ENCODE results near the gene GRPEL1. TPM values are rescaled to one million over a fixed set of nuclear protein-coding genes. Genes with fewer than 3 reads are reported as not detected.

GRPEL1 gene
- total RNA-seq, 1 donor from 2014 or later = 67.4 TPM

DNA sequence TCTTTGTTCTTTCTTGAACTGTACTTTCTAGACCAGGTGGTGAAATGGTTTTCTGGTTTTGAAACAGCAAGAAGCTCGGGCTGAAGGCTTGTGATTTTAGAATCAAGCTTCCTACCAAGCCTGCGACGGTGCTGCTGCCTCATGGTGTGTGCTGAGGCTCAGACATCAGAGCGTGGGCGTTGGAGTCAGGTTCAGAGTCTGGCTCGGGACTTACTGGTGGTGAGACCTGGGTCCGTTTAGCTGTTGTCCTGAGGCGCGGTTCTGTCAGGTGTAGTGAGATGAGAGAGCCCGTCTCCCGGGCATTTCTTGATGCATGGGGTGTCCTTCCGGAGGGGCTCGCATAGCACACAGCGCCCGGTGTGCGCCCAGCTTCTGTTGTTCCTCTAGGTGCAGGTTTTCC, 44.4 kb downstream of the GRPEL1 start:
- Histone ChIP-seq H3K4me3 (ENCODE audit: low read depth, low read length) (no peak overlapping the region), H3K27me3 (ENCODE audit: control insufficient read depth, insufficient read depth, low read length) (no peaks in the 10 kb centered on the region), H3K36me3 (ENCODE audit: control insufficient read depth, insufficient read depth, low read length) (peaks cover 33% of the 10 kb centered on the region)
- TF ChIP-seq, protein P1, sequence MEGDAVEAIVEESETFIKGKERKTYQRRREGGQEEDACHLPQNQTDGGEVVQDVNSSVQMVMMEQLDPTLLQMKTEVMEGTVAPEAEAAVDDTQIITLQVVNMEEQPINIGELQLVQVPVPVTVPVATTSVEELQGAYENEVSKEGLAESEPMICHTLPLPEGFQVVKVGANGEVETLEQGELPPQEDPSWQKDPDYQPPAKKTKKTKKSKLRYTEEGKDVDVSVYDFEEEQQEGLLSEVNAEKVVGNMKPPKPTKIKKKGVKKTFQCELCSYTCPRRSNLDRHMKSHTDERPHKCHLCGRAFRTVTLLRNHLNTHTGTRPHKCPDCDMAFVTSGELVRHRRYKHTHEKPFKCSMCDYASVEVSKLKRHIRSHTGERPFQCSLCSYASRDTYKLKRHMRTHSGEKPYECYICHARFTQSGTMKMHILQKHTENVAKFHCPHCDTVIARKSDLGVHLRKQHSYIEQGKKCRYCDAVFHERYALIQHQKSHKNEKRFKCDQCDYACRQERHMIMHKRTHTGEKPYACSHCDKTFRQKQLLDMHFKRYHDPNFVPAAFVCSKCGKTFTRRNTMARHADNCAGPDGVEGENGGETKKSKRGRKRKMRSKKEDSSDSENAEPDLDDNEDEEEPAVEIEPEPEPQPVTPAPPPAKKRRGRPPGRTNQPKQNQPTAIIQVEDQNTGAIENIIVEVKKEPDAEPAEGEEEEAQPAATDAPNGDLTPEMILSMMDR (IDR thresholded peaks at IDR 0.05; ENCODE audit: insufficient read depth, low read length, severe bottlenecking) = no peak
- DNase-seq (ENCODE audit: low read depth) (no peak), FAIRE-seq (no peak)

DNA sequence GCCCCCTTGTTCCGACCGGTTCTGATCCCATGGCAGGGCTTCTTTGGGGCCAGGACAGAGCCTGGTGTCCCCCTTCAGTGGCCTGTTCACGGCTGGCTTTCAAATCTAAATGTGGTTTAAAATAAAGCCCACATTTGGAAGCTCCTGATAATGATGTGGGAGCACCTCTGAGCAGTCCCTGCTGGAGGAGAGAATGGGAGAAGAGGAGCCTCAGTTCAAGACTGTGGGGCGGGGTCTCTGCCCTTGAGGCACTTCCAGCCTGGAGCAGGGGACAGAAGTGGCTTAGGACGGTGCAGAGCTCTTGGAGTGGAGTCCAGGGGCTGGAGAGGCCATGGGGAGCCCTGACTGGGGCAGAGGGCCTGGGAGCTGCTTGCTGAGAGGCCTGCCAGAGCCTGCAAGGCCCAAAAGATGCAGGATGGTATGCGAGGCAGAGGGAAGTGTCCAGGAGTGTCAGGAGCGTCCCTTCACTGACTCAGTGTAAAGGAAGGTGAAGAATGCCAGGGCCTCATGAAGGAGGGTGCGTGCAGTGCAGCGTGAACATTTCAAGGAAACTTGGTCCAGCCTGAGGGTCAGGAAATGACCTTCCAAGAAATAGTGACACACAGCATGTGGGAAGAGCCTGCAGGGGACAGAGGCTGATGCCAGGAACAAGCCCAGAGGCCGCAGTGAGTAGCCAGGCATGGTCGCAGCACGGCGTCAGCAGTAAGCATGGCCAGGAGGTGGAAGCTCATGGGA, 45.8 kb downstream of the GRPEL1 start:
- no peak overlapping the region for H3K4me3 ChIP-seq (ENCODE audit: low read depth, low read length)
- H3K27me3 ChIP-seq (ENCODE audit: control insufficient read depth, insufficient read depth, low read length) = no peaks in the 10 kb centered on the region
- TF ChIP-seq, protein P1 (IDR thresholded peaks at IDR 0.05; ENCODE audit: insufficient read depth, low read length, severe bottlenecking) = no peak
- H3K36me3 ChIP-seq (ENCODE audit: control insufficient read depth, insufficient read depth, low read length) = peaks cover 37% of the 10 kb centered on the region
- FAIRE-seq (peak; percentile 50), DNase-seq (ENCODE audit: low read depth) (peak; percentile 64)

DNA sequence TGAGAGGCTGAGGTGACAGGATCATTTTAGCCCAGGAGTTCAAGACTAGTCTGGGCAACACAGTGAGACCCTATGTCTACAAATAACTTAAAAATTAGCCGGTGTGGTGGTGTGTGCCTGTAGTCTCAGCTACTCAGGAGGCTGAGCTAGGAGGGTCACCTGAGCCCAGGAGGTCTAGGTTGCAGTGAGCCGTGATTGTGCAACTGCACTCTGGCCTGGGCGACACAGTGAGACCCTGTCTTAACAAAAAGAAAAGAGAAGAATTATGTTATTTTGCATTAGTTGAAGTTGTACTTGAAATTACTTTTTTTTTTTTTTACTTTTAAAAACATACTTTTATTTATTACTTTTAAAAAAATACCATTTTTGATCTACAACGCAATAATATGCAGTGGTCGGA, 46.5 kb downstream of the GRPEL1 start:
- DNase-seq (ENCODE audit: low read depth) (no peak), FAIRE-seq (no peak)
- H3K27me3 ChIP-seq (ENCODE audit: control insufficient read depth, insufficient read depth, low read length) = no peaks in the 10 kb centered on the region
- H3K36me3 ChIP-seq (ENCODE audit: control insufficient read depth, insufficient read depth, low read length) = peaks cover 40% of the 10 kb centered on the region
- no peak overlapping the region for H3K4me3 ChIP-seq (ENCODE audit: low read depth, low read length)
- TF ChIP-seq, protein P1 (IDR thresholded peaks at IDR 0.05; ENCODE audit: insufficient read depth, low read length, severe bottlenecking) = no peak

DNA sequence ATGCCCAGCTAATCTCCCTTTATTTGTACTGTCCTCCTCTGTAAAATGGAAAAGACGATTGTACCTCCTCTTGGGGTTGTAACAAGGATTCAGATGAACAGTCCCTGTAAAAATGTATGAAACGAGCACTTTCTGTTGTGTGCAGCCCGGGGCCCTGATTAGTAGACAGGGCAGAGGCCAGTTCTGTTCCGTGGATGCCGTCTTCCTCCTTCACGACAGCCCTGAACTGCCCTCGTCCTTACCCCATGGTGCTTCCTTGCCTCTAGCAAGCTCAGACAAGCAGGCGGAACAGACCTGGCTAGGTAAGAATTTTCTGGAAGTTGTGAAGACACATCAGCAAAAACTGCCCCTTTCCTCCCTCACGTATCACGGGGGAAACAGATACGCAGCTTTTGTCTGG, 47.0 kb downstream of the GRPEL1 start:
- DNase-seq (ENCODE audit: low read depth) = no peak
- no peak overlapping the region for H3K4me3 ChIP-seq (ENCODE audit: low read depth, low read length)
- FAIRE-seq = no peak
- no peaks in the 10 kb centered on the region for H3K27me3 ChIP-seq (ENCODE audit: control insufficient read depth, insufficient read depth, low read length)
- peaks cover 42% of the 10 kb centered on the region for H3K36me3 ChIP-seq (ENCODE audit: control insufficient read depth, insufficient read depth, low read length)
- TF ChIP-seq, protein P1 (IDR thresholded peaks at IDR 0.05; ENCODE audit: insufficient read depth, low read length, severe bottlenecking) = no peak

DNA sequence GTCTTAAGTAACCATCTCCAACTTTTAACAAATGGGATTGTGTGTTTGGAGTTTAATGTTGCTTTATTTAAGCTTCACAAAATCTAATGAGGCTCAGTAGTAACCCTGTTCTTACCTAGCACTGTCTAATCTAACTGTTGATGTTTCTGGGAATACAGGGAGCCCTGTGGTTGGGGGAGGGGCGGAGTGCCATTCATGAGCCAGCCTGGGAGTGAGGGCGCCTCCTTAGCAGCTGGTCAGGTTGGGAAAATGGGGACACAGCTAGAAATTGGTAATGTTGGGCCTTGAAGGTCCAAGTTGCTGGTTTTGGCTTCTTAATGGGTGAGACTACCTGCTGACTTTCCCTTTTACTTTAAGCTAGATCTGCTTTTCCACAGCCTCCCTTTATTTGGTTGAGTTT, 47.6 kb downstream of the GRPEL1 start:
- FAIRE-seq (no peak), DNase-seq (ENCODE audit: low read depth) (no peak)
- H3K27me3 ChIP-seq (ENCODE audit: control insufficient read depth, insufficient read depth, low read length) = no peaks in the 10 kb centered on the region
- TF ChIP-seq, protein P1 (IDR thresholded peaks at IDR 0.05; ENCODE audit: insufficient read depth, low read length, severe bottlenecking) = no peak
- peaks cover 40% of the 10 kb centered on the region for H3K36me3 ChIP-seq (ENCODE audit: control insufficient read depth, insufficient read depth, low read length)
- no peak overlapping the region for H3K4me3 ChIP-seq (ENCODE audit: low read depth, low read length)

DNA sequence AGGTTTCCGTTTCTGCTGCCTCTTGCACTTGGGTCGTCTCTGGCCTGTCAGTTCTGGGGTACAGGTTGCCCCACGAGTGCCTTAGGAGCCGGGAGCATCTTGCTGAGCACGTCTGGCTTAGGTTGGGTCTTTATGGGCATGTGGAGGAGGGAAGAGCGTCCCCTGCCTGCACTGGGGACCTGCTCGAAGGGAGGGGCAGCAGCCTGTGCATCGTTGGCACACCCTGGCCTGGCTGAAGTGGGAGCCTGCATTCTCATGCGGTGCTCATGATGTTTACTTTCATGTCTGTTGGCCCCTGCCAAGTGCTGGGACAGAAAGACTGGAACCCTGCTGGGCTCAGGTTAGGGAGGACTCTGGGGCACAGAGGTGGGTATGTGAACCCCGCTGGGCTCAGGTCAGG, 48.5 kb downstream of the GRPEL1 start:
- H3K27me3 ChIP-seq (ENCODE audit: control insufficient read depth, insufficient read depth, low read length) = no peaks in the 10 kb centered on the region
- DNase-seq (ENCODE audit: low read depth) = no peak
- no peak for FAIRE-seq
- H3K4me3 ChIP-seq (ENCODE audit: low read depth, low read length) = no peak overlapping the region
- peaks cover 39% of the 10 kb centered on the region for H3K36me3 ChIP-seq (ENCODE audit: control insufficient read depth, insufficient read depth, low read length)
- TF ChIP-seq, protein P1 (IDR thresholded peaks at IDR 0.05; ENCODE audit: insufficient read depth, low read length, severe bottlenecking) = no peak
